ENCODE results near the gene ZNF202. TPM values are rescaled to one million over a fixed set of nuclear protein-coding genes. Genes with fewer than 3 reads are reported as not detected.

The ZNF202 gene
- total and polyA plus RNA-seq, 2 of the 13 experiments (the other 11 are each of a cell fraction or from before 2014, with no cell fraction given) = 7.7 to 7.9 TPM

DNA sequence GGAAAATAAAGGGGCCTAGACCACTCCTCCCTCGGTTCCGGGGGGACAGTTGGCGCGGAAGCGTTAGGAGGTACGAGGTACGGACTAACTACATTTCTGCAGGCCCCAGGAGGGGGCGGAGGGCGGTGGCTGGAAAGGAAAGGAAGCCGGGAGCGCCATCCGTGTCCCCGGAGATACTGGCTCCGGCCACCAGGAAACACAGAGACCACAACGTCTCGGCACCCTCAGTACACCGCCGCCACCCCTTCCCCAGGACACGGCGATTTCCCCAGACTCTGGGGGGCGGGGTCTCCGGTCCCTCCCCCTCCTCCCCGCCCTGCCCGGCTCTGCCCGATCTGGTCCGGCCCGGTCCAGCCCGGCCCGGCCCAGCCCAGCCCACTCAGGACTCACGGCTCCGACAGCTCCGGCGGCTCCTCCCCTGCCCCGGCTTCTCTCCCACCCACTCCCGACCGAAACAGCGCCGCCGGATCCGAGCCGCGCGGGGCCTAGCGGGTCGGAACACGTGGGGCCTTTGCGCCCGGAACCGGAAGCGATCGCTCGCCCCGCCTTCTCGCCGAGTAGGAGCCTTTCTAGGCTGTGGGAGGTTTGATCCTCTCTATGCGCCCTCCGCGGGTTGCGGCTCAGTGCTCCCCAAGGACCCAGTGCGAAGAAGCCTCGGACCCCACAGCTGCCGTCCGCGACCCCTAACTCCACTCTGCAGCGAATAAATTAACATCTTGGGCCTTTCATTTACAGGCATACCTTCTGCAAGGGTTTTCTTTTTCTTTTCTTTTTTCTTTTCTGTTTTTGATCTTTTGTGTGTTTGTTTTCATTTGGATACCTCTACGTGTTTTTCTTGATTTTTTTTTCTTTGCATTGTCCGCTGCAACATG lies at the start of gene ZNF202 (continued):
- TF ChIP-seq, protein P1, sequence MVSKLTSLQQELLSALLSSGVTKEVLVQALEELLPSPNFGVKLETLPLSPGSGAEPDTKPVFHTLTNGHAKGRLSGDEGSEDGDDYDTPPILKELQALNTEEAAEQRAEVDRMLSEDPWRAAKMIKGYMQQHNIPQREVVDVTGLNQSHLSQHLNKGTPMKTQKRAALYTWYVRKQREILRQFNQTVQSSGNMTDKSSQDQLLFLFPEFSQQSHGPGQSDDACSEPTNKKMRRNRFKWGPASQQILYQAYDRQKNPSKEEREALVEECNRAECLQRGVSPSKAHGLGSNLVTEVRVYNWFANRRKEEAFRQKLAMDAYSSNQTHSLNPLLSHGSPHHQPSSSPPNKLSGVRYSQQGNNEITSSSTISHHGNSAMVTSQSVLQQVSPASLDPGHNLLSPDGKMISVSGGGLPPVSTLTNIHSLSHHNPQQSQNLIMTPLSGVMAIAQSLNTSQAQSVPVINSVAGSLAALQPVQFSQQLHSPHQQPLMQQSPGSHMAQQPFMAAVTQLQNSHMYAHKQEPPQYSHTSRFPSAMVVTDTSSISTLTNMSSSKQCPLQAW (CRISPR knock-in tag; IDR thresholded peaks at IDR 0.05) = peak; percentile 53
- no peak for TF ChIP-seq SIX1 (CRISPR knock-in tag; IDR thresholded peaks at IDR 0.05; ENCODE audit: borderline replicate concordance)
- 0 out of 2 replicates have a peak, but pooled peaks have one; percentile 12 for TF ChIP-seq GFI1 (CRISPR knock-in tag; IDR thresholded peaks at IDR 0.05; ENCODE audit: borderline replicate concordance)
- TF ChIP-seq KAT8 (CRISPR knock-in tag; IDR thresholded peaks at IDR 0.05) = peak; percentile 94
- peak; percentile 74 for TF ChIP-seq TAF1 (CRISPR knock-in tag; IDR thresholded peaks at IDR 0.05)
- peak; percentile 99 for TF ChIP-seq MYC (CRISPR knock-in tag; IDR thresholded peaks at IDR 0.05; ENCODE audit: borderline replicate concordance)
- TF ChIP-seq, protein P2, sequence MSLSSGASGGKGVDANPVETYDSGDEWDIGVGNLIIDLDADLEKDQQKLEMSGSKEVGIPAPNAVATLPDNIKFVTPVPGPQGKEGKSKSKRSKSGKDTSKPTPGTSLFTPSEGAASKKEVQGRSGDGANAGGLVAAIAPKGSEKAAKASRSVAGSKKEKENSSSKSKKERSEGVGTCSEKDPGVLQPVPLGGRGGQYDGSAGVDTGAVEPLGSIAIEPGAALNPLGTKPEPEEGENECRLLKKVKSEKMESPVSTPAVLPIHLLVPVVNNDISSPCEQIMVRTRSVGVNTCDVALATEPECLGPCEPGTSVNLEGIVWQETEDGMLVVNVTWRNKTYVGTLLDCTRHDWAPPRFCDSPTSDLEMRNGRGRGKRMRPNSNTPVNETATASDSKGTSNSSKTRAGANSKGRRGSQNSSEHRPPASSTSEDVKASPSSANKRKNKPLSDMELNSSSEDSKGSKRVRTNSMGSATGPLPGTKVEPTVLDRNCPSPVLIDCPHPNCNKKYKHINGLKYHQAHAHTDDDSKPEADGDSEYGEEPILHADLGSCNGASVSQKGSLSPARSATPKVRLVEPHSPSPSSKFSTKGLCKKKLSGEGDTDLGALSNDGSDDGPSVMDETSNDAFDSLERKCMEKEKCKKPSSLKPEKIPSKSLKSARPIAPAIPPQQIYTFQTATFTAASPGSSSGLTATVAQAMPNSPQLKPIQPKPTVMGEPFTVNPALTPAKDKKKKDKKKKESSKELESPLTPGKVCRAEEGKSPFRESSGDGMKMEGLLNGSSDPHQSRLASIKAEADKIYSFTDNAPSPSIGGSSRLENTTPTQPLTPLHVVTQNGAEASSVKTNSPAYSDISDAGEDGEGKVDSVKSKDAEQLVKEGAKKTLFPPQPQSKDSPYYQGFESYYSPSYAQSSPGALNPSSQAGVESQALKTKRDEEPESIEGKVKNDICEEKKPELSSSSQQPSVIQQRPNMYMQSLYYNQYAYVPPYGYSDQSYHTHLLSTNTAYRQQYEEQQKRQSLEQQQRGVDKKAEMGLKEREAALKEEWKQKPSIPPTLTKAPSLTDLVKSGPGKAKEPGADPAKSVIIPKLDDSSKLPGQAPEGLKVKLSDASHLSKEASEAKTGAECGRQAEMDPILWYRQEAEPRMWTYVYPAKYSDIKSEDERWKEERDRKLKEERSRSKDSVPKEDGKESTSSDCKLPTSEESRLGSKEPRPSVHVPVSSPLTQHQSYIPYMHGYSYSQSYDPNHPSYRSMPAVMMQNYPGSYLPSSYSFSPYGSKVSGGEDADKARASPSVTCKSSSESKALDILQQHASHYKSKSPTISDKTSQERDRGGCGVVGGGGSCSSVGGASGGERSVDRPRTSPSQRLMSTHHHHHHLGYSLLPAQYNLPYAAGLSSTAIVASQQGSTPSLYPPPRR (CRISPR knock-in tag; IDR thresholded peaks at IDR 0.05; ENCODE audit: borderline replicate concordance) = 0 out of 2 replicates have a peak, but pooled peaks have one; percentile 19
- TF ChIP-seq SRSF1 (optimal IDR thresholded peaks at IDR 0.05; ENCODE audit: low read depth, low read length) = peak; percentile 5
- TF ChIP-seq MIER3 (CRISPR knock-in tag; IDR thresholded peaks at IDR 0.05; ENCODE audit: borderline replicate concordance) = no peak
- TF ChIP-seq, protein P3, sequence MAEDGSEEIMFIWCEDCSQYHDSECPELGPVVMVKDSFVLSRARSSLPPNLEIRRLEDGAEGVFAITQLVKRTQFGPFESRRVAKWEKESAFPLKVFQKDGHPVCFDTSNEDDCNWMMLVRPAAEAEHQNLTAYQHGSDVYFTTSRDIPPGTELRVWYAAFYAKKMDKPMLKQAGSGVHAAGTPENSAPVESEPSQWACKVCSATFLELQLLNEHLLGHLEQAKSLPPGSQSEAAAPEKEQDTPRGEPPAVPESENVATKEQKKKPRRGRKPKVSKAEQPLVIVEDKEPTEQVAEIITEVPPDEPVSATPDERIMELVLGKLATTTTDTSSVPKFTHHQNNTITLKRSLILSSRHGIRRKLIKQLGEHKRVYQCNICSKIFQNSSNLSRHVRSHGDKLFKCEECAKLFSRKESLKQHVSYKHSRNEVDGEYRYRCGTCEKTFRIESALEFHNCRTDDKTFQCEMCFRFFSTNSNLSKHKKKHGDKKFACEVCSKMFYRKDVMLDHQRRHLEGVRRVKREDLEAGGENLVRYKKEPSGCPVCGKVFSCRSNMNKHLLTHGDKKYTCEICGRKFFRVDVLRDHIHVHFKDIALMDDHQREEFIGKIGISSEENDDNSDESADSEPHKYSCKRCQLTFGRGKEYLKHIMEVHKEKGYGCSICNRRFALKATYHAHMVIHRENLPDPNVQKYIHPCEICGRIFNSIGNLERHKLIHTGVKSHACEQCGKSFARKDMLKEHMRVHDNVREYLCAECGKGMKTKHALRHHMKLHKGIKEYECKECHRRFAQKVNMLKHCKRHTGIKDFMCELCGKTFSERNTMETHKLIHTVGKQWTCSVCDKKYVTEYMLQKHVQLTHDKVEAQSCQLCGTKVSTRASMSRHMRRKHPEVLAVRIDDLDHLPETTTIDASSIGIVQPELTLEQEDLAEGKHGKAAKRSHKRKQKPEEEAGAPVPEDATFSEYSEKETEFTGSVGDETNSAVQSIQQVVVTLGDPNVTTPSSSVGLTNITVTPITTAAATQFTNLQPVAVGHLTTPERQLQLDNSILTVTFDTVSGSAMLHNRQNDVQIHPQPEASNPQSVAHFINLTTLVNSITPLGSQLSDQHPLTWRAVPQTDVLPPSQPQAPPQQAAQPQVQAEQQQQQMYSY (CRISPR knock-in tag; IDR thresholded peaks at IDR 0.05) = no peak
- TF ChIP-seq, protein P4, sequence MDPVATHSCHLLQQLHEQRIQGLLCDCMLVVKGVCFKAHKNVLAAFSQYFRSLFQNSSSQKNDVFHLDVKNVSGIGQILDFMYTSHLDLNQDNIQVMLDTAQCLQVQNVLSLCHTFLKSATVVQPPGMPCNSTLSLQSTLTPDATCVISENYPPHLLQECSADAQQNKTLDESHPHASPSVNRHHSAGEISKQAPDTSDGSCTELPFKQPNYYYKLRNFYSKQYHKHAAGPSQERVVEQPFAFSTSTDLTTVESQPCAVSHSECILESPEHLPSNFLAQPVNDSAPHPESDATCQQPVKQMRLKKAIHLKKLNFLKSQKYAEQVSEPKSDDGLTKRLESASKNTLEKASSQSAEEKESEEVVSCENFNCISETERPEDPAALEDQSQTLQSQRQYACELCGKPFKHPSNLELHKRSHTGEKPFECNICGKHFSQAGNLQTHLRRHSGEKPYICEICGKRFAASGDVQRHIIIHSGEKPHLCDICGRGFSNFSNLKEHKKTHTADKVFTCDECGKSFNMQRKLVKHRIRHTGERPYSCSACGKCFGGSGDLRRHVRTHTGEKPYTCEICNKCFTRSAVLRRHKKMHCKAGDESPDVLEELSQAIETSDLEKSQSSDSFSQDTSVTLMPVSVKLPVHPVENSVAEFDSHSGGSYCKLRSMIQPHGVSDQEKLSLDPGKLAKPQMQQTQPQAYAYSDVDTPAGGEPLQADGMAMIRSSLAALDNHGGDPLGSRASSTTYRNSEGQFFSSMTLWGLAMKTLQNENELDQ (CRISPR knock-in tag; IDR thresholded peaks at IDR 0.05; ENCODE audit: borderline replicate concordance) = 0 out of 2 replicates have a peak, but pooled peaks have one; percentile 44
- peak; percentile 94 for TF ChIP-seq YEATS2 (CRISPR knock-in tag; IDR thresholded peaks at IDR 0.05; ENCODE audit: borderline replicate concordance)
